Loucy (cell line): ENCODE data around the gene CTNND2.
A peak's percentile ranks its signal among the peaks of the same experiment; 100 is the strongest.

ENCODE experiments used
- H2AFZ ChIP-seq: fragments of 200-600 bp; sonication (generic); 2 replicates; pipeline ENCODE4 v1.6.0; 2016; ENCODE audit warnings: antibody characterized with exemption, mild to moderate bottlenecking, low read length, moderate library complexity
- H3F3A ChIP-seq: fragments of 200-600 bp; 2 replicates; pipeline ENCODE4 v1.6.0; 2016; ENCODE audit warnings: antibody characterized with exemption, low read depth, mild to moderate bottlenecking
- H3K27me3 ChIP-seq: fragments of 200-600 bp; sonication (generic); 2 replicates; pipeline ENCODE4 v1.6.1; 2014; ENCODE audit warnings: low read length, mild to moderate bottlenecking; ENCODE audit not compliant: insufficient read depth, poor library complexity, severe bottlenecking
- H3K36me3 ChIP-seq: fragments of 200-600 bp; sonication (generic); 2 replicates; pipeline ENCODE4 v1.6.1; 2016; ENCODE audit warnings: low read length; ENCODE audit not compliant: insufficient read depth
- H3K4me1 ChIP-seq: fragments of 200-600 bp; sonication (generic); 2 replicates; pipeline ENCODE4 v1.5.1; 2014; ENCODE audit warnings: low read length, mild to moderate bottlenecking; ENCODE audit not compliant: insufficient read depth, poor library complexity, severe bottlenecking
- H3K4me2 ChIP-seq: fragments of 200-600 bp; sonication (generic); 2 replicates; pipeline ENCODE4 v1.6.0; 2014; ENCODE audit warnings: antibody characterized with exemption, low read length, low read depth, mild to moderate bottlenecking; ENCODE audit not compliant: poor library complexity, severe bottlenecking
- H3K4me3 ChIP-seq: fragments of 200-600 bp; sonication (generic); 2 replicates; pipeline ENCODE4 v1.5.1; 2014; ENCODE audit warnings: low read length, mild to moderate bottlenecking, mixed read lengths; ENCODE audit not compliant: poor library complexity, severe bottlenecking
- H3K79me2 ChIP-seq: fragments of 200-600 bp; sonication (generic); 2 replicates; pipeline ENCODE4 v1.6.1; 2014; ENCODE audit warnings: low read length; ENCODE audit not compliant: insufficient read depth
- H3K9ac ChIP-seq: fragments of 200-600 bp; sonication (generic); 2 replicates; pipeline ENCODE4 v1.6.0; 2014; ENCODE audit warnings: mild to moderate bottlenecking, low read depth, low read length, moderate library complexity; ENCODE audit not compliant: poor library complexity, severe bottlenecking
- H3K9me2 ChIP-seq: fragments of 200-600 bp; sonication (generic); replicated peaks from 2 replicates; pipeline ENCODE4 v1.6.1; 2016; ENCODE audit warnings: low read depth, low read length, mixed read lengths
- H3K9me3 ChIP-seq: fragments of 200-600 bp; sonication (generic); 2 replicates; pipeline ENCODE4 v1.6.1; 2014; ENCODE audit warnings: mild to moderate bottlenecking, antibody characterized with exemption, low read length, low read depth; ENCODE audit not compliant: insufficient read depth
- H4K20me1 ChIP-seq: fragments of 200-600 bp; sonication (generic); 2 replicates; pipeline ENCODE4 v1.6.0; 2014; ENCODE audit warnings: antibody characterized with exemption, low read length, mild to moderate bottlenecking; ENCODE audit not compliant: insufficient read depth, poor library complexity, severe bottlenecking
- CTCF ChIP-seq: fragments of 200-600 bp; sonication (generic); conservative IDR thresholded peaks from 2 replicates; pipeline ENCODE4 v1.5.1; 2014; ENCODE audit warnings: mild to moderate bottlenecking, antibody characterized with exemption, low read length
- EZH2phosphoT487 ChIP-seq: fragments of 200-600 bp; IDR thresholded peaks from 2 replicates; pipeline ENCODE4 v1.6.1; 2018; ENCODE audit warnings: antibody characterized with exemption, mild to moderate bottlenecking, moderate library complexity, borderline replicate concordance

CTNND2 gene

GRCh38 chr5:11507156-11507910 is 396.9 kb downstream of the CTNND2 start:
- no peaks in the 10 kb centered on the region for H3K9me3 ChIP-seq
- H2AFZ ChIP-seq = no peak overlapping the region; the same call in 1 of the 2 replicates
- H3K4me1 ChIP-seq = peaks cover 28% of the 10 kb centered on the region
- peak overlapping the region; percentile 28 for H3K4me2 ChIP-seq
- TF ChIP-seq EZH2phosphoT487 (no peak), CTCF (no peak)
- H4K20me1 ChIP-seq = no peaks in the 10 kb centered on the region
- no peak overlapping the region for H3K9ac ChIP-seq
- H3F3A ChIP-seq = no peaks in the 10 kb centered on the region
- H3K9me2 ChIP-seq = no peaks in the 10 kb centered on the region
- no peak overlapping the region for H3K4me3 ChIP-seq
- no peaks in the 10 kb centered on the region for H3K27me3 ChIP-seq
- H3K79me2 ChIP-seq = no peaks in the 10 kb centered on the region
- no peaks in the 10 kb centered on the region for H3K36me3 ChIP-seq

GRCh38 chr5:11504886-11505193 is 399.4 kb downstream of the CTNND2 start:
- H3F3A ChIP-seq = no peaks in the 10 kb centered on the region
- H3K27me3 ChIP-seq = no peaks in the 10 kb centered on the region
- H3K4me3 ChIP-seq = no peak overlapping the region
- H3K9me2 ChIP-seq = no peaks in the 10 kb centered on the region
- H3K9ac ChIP-seq = no peak overlapping the region
- H4K20me1 ChIP-seq = no peaks in the 10 kb centered on the region
- H3K36me3 ChIP-seq = no peaks in the 10 kb centered on the region
- H3K9me3 ChIP-seq = no peaks in the 10 kb centered on the region
- no peak overlapping the region for H3K4me2 ChIP-seq
- peaks cover 28% of the 10 kb centered on the region for H3K4me1 ChIP-seq
- H3K79me2 ChIP-seq = no peaks in the 10 kb centered on the region
- TF ChIP-seq EZH2phosphoT487 (no peak), CTCF (no peak)
- H2AFZ ChIP-seq = peak overlapping the region; percentile 25; the same call in 1 of the 2 replicates

GRCh38 chr5:11504065-11504885 is 400.0 kb downstream of the CTNND2 start:
- H3K36me3 ChIP-seq = no peaks in the 10 kb centered on the region

More at GRCh38 chr5:11504065-11504885, 400.0 kb downstream of the CTNND2 start:
- Histone ChIP-seq H3K4me1 (peaks cover 28% of the 10 kb centered on the region), H3K4me2 (no peak overlapping the region), H3K27me3 (no peaks in the 10 kb centered on the region), H4K20me1 (no peaks in the 10 kb centered on the region), H2AFZ (peak overlapping the region; percentile 25; the same call in 1 of the 2 replicates), H3K9me2 (no peaks in the 10 kb centered on the region), H3F3A (no peaks in the 10 kb centered on the region), H3K9ac (no peak overlapping the region), H3K79me2 (no peaks in the 10 kb centered on the region), H3K9me3 (no peaks in the 10 kb centered on the region), H3K4me3 (no peak overlapping the region)
- TF ChIP-seq CTCF = no peak
- no peak for TF ChIP-seq EZH2phosphoT487
